HG03354 (cell line): ENCODE results near the gene PPP1R1C.

Source experiments
- ATAC-seq: cut with Tn5 transposase; IDR thresholded peaks from one replicate; pipeline ENCODE4 v1.9.1; 2021; ENCODE audit warnings: mild to moderate bottlenecking; ENCODE audit not compliant: unreplicated experiment, poor library complexity, severe bottlenecking

The PPP1R1C gene

DNA sequence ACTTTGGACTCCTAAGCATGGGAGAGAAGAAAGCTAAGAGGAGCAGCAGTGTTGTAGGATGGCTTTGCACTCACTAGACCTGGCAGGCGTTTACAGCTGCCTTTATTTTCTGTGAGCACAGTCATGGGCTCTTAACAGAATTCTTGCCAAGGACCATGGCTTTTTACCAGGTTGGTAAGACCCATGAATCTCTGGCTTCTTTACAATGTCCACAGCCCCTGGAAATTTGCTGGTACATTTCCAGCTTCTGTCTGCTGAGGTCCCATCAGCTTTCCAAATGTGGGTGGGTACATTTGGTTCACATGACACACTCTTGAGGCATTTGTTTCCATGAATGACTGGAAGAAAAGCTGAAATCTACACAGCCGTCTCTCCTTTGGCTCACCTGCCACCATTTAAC lies 162.7 kb downstream of the PPP1R1C start:
- no peak for ATAC-seq

DNA sequence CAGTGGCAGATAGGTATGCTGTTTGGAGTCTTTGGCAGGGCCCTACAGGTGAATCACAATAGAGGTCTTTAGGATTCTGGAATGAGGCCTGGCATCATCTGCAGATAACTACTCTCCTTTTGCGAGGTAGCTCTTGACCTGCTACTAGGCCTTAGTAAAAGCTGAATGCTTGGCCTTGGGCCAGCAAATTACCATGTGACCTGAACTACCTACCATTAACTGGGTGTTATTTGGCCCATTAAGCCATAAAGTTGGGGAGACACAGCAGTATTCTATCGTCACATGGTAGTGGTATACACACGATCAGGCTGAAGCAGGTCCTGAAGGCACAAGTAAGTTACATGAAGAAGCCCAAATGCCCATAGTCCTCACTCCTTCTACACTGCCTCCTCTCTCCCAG lies 178.2 kb downstream of the PPP1R1C start:
- ATAC-seq = no peak

DNA sequence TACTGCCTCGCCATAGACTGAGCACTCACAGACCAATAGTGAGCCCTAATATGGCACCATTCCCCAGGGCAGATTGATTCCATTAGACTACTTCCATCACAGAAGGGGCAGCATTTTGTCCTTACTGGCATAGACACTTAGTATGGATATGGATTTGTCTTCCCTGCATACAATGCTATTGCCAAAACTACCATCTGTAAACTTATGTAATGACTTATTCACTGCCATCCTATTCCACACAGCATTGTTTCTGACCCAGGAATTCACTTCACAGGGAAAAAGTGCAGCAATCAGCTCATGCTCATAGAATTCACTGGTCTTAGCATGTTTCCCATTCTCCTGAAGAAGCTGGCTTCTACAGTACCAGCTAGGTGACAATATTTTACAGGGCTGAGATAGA lies 179.0 kb downstream of the PPP1R1C start:
- ATAC-seq = no peak

DNA sequence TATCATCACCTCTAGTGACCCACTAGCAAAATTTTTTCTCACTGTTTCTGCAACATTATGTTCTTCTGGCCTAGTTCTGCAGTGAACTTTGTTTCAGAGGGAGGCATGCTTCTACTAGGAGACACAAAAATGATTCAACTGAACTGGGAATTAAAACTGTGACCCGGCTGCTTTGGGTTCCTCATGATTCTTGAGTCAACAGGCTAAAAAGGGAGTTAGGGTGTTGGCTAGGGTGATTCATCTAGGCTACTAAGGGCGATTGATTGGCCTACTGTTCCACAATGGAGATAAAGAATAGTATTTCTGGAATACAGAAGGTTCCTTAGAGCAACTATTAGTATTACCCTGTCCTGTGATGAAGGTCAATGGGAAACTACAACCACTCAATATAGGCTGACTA lies 179.5 kb downstream of the PPP1R1C start:
- no peak for ATAC-seq

- ATAC-seq = no peak
These were observed 180.8 kb downstream of the PPP1R1C start for GRCh38 chr2:182166406-182166805.

- ATAC-seq = no peak
These were observed 181.2 kb downstream of the PPP1R1C start for GRCh38 chr2:182166841-182167240.
